A549 (cell line): Measurements from ENCODE around the gene CPAMD8.

Experiments
- CEBPB ChIP-seq, 2 experiments: fragments of >200 bp in 1 of 2; sonication (Bioruptor Twin) in 1 of 2; formaldehyde crosslinking in 1 of 2; IDR thresholded peaks; 2 replicates each; pipeline ENCODE4 v1.6.1; 2012 to 2016
- CHD4 ChIP-seq: fragments of 200-600 bp; sonication (generic); IDR thresholded peaks from 2 replicates; pipeline ENCODE4 v1.6.1; 2016; ENCODE audit warnings: antibody characterized with exemption, mild to moderate bottlenecking, borderline replicate concordance
- CTCF ChIP-seq: fragments of >200 bp; sonication (Bioruptor Twin); formaldehyde crosslinking; IDR thresholded peaks from 3 replicates; pipeline ENCODE4 v1.5.1; 2016
- EHMT2 ChIP-seq: fragments of 200-600 bp; sonication (generic); IDR thresholded peaks from 2 replicates; pipeline ENCODE4 v1.6.1; 2016; ENCODE audit warnings: antibody characterized with exemption, low read depth, mild to moderate bottlenecking, moderate library complexity
- ESRRA ChIP-seq: fragments of 150-350 bp; IDR thresholded peaks from 2 replicates; pipeline ENCODE4 v1.6.1; 2014; ENCODE audit warnings: mild to moderate bottlenecking, low read length, borderline replicate concordance
- FOSB ChIP-seq: fragments of 250-450 bp; sonication (Bioruptor Pico); IDR thresholded peaks from 2 replicates; pipeline ENCODE4 v1.5.0; 2020; ENCODE audit warnings: mild to moderate bottlenecking, moderate library complexity
- MAFK ChIP-seq: fragments of 450-650 bp; IDR thresholded peaks from 2 replicates; pipeline ENCODE4 v1.6.1; 2014; ENCODE audit not compliant: partially characterized antibody
- POLR2A ChIP-seq: IDR thresholded peaks from 2 replicates; pipeline ENCODE4 v1.6.1; 2012; ENCODE audit warnings: mild to moderate bottlenecking, low read length
- RAD21 ChIP-seq, 2 experiments: fragments of >200 bp in 1 of 2; sonication (Bioruptor Twin) in 1 of 2; formaldehyde crosslinking in 1 of 2; IDR thresholded peaks in 1 of 2; conservative IDR thresholded peaks in 1 of 2; 2 replicates in 1 of 2; 3 replicates in 1 of 2; pipeline ENCODE4 v1.6.1; 2012 to 2018; ENCODE audit warnings: inconsistent platforms in 1 of 2
- REST ChIP-seq: fragments of 200-600 bp; sonication (generic); IDR thresholded peaks from 2 replicates; pipeline ENCODE4 v1.6.1; 2016; ENCODE audit warnings: antibody characterized with exemption, mild to moderate bottlenecking, moderate library complexity
- SMC3 ChIP-seq: fragments of >200 bp; sonication (Bioruptor Twin); formaldehyde crosslinking; IDR thresholded peaks from 3 replicates; pipeline ENCODE4 v1.6.1; 2018; ENCODE audit warnings: inconsistent platforms
- TP53 ChIP-seq: fragments of 250-450 bp; sonication (Bioruptor Pico); IDR thresholded peaks from 2 replicates; pipeline ENCODE4 v1.5.0; 2021; ENCODE audit warnings: mild to moderate bottlenecking, moderate library complexity
- USF2 ChIP-seq: fragments of 450-650 bp; IDR thresholded peaks from 2 replicates; pipeline ENCODE4 v1.6.1; 2014; ENCODE audit warnings: antibody characterized with exemption

DNA sequence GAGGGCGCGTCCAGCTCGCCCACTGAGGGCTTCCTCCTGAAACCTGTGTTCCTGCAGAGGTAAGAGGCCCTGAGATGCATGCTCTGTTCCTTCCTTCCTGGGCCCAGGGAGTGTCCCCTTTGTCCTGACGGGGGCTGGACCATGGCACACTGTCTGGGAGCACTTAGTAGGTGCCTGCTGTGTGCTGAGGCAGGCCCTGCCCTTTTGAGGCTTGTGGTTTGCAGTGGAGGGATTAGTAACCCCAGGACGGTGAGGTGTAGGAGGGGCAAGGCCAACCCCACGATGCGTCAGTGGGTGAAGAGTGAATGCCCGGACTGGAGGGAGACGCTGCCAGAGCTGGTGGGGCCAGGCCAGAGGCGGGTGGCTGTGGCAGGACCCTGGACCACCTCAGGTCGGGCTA lies 149.0 kb downstream of the CPAMD8 start:
- TF ChIP-seq USF2 = no peak
- no peak for TF ChIP-seq CTCF
- no peak for TF ChIP-seq TP53
- TF ChIP-seq RAD21 (conservative IDR thresholded peaks at IDR 0.05 in 1 of 2, IDR thresholded peaks at IDR 0.05 in 1 of 2) = no peak
- TF ChIP-seq REST = no peak
- no peak for TF ChIP-seq CHD4
- no peak for TF ChIP-seq ESRRA
- no peak for TF ChIP-seq EHMT2
- TF ChIP-seq CEBPB (IDR thresholded peaks at IDR 0.05) = no peak
- TF ChIP-seq MAFK = no peak
- no peak for TF ChIP-seq SMC3
- TF ChIP-seq POLR2A = no peak
- no peak for TF ChIP-seq FOSB (CRISPR knock-in tag)
